GM04504 (cell line): Measurements from ENCODE around the gene ATAD3B.
A peak's percentile ranks its signal among the peaks of the same experiment; 100 is the strongest.
"Not testable (repeated sequence)": the region's sequence is repeated elsewhere in the genome, so short reads cannot be mapped to it uniquely, and the experiment has no call there.

Experiments
- DNase-seq: peaks from one replicate; pipeline ENCODE4 v3.0.0-alpha.2; 2012; ENCODE audit warnings: low read depth

Gene ATAD3B

DNA sequence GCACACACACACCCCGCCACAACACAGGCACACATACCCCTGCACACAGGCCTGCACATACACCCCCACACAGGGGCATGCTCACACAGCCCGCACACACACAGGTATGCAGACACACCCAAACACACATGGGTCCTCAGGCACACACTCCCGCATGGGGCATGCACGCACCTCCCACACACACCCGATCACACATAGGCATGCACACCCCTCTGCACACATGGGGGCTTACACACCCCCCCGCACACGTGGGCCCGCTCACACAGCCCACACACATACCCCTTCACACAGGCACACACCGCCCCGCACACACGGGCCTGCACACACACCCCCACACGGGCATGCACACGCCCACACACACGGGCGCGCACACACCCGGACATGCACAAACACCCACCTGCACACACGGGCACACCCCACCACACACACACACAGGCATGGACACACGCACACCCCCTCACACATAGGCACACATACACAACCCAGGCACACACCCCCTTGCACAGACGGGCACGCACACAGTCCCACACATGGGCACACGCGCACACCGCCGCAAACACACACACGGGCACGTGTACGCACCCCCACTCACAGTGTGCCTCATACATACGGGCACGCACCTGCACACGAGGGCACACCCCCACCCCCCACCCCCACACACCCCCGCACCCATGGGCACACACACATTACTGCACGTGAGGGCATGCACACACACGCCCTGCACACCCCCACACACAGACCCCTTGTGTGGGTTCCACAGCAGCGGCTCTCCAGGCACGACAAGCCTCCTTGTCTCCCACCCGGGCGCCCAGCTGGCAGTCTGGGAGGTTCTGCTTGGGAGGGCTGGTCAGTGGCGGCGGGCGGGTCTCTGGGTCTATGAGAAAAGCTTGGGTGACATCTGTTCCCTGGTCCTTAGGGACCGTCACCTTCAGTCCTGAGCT lies 8.3 kb downstream of the ATAD3B start:
- no peak for DNase-seq

DNA sequence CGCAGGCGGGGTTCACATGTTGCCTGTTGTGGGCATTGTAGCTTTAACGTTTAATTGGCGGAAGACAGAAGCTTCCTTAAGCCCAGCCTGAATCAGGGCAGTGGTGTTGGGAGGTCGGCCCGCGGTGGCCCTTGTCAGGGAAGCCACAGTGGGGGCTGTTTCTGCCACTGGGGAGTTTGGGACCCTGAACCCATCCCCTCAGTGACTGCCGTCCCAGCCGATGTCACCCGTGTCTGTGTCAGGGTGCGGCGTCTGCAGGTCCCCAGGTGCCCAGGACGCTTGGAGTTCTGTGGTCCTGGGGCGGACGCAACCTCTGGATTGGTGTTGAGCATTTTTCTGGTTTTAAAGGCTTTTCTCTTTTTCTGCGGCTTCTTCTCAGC lies 8.9 kb downstream of the ATAD3B start:
- DNase-seq, result not testable (repeated sequence)

DNA sequence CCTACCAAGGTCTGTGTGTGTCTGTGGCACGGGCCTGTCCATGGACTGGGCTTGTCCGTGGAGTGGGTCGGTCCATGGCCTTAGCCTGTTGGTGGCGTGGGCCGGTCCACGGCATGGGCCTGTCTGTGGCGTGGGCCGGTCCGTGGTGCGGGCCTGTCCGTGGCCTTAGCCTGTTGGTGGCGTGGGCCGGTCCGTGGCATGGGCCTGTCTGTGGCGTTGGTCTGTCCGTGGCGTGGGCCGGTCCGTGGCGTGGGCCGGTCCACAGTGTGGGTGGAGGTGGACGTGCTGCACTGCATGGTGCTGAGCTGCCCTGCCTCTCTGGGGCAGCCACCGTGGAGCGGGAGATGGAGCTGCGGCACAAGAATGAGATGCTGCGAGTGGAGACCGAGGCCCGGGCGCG lies 10.2 kb downstream of the ATAD3B start:
- not testable (repeated sequence) for DNase-seq

DNA sequence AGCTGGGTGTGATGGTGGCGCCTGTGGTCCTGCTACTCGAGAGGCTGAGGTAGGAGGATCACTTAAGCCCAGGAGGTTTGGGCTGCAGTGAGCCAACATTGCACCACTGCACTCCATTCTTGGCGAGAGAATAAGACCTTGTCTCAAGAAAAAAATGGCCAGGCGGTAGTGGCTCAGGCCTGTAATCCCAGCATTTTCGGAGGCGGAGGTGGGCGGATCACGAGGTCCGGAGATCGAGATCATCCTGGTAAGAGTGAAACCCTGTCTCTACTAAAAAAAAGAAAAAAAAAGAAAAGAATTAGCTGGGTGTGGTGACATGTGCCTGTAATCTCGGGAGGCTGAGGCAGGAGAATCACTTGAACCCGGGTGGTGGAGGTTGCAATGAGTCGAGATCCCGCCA lies 11.3 kb downstream of the ATAD3B start:
- no peak for DNase-seq

DNA sequence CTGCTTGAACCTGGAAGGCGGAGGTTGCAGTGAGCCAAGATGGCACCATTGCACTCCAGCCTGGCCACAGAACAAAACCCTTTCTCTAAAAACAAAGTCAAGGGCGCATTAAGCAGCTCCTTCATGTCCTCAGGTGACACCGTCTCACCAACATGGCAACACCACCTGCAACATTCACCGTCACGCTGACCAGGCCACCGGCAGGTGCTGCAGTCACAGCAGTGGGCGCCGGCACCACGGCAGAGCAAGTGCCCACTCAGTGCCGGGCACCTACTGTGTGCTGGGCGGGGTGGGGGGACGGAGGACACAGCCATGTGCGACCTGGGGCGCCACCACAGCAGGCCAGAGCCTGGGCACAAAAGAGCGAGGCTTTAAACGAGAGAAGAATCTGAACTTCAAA lies 12.1 kb downstream of the ATAD3B start:
- no peak for DNase-seq

DNA sequence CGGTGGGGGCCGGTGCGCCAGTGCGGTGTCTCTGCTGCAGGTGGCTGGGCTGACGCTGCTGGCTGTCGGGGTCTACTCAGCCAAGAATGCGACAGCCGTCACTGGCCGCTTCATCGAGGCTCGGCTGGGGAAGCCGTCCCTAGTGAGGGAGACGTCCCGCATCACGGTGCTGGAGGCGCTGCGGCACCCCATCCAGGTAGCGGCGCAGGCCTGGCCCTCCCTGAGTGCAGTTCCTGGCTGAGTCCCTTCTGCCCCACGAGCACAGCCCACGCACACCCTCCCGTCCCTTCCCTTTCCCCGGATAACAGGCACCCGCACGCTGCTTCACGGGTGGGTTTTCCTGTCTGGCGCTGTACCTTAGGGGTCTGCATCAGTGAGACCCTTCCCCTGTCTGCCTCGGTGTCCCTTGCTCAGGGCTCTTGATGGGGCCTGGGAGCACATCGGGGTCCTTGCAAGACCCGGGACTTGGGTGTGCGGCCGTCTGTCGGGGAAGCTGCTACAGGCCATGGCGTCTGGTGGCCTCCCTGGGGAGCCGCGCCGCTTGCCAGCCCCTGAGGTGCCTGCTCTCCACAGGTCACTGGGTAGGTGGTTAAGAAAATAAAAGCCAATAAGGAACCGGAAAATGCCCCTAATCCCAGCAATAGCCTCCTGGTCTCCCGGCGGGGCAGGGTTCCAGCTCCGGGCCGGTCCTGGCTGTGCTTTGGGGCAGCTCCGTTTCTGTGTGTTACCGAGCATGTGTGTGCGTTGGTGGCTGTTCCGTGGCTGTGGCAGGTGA lies 13.6 kb downstream of the ATAD3B start:
- not testable (repeated sequence) for DNase-seq

DNA sequence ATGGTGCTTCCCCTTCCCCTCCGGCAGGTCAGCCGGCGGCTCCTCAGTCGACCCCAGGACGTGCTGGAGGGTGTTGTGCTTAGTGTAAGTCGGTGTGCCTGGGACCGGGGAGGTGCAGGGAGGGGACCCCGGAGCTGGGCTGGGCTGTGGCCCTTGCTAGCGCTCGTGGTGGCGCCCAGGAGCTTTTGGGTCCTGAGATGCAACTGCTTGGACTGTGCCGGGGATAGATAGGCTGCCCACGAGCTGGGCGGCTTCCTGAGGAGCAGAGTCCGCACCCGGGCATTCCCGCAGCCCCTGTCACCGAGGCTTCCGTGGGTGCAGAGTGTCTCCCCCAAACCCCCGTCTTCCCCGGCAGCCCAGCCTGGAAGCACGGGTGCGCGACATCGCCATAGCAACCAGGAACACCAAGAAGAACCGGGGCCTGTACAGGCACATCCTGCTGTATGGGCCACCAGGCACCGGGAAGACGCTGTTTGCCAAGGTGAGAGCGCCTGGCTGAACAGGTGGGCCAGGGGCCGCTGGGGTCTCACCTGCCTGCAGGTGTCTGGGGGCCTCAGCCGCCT lies 14.3 kb downstream of the ATAD3B start:
- DNase-seq, result not testable (repeated sequence)

DNA sequence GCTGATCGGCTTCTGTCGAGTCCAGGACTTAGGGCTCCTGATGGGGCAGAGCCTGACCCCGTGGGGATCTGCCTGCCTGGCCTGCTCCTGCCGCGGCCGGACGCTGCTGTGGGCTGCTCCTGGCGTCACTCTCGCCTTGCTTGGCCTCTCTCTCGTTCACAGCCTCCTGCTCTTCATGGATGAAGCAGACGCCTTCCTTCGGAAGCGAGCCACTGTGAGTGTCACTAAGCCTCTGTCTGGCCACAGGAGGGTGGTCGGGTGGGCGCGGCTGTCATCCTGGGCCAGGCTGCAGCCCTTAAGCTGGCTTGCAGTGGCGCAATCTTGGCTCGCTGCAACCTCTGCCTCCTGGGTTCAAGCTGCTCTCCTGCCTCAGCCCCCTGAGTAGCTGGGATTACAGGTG lies 16.1 kb downstream of the ATAD3B start:
- no peak for DNase-seq

DNA sequence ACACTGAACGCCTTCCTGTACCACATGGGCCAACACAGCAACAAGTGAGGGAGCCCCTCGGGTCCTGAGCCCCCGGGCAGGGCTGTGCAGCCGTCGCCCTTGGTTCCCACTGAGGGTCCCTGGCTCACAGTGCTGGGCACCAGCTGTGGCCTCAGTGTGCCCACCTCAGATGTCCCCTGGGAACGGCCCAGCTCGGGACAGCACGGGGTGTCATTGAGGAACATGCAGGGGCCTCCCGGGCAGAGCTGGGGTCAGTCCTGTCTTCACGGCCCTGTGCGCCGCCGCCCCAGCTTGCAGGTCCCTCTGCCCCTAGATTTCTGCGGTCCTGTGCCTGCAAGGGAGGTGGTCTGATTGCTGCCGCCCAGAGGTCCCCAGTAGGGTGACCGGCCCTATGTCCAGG lies 17.7 kb downstream of the ATAD3B start:
- no peak for DNase-seq

DNA sequence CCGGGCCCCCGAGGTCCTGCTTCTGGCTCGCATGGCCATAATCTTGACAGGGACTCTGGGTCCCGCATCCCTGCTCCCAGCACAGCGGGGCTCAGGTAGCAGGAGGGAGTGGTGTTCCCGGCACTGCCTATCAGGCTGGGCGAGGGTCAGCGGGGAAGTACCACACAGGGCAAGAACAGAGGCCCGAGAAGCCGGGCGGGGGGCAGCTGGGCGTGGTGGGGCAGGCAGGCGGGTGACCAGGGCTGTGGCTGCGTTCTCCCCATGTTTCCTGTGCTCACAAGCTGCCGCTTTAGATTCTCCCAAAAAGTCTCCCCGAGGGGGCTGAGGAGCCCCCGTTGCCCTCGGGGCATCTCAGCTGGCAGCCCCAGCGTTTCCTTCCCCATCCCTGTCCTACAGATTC lies 18.3 kb downstream of the ATAD3B start:
- no peak for DNase-seq

DNA sequence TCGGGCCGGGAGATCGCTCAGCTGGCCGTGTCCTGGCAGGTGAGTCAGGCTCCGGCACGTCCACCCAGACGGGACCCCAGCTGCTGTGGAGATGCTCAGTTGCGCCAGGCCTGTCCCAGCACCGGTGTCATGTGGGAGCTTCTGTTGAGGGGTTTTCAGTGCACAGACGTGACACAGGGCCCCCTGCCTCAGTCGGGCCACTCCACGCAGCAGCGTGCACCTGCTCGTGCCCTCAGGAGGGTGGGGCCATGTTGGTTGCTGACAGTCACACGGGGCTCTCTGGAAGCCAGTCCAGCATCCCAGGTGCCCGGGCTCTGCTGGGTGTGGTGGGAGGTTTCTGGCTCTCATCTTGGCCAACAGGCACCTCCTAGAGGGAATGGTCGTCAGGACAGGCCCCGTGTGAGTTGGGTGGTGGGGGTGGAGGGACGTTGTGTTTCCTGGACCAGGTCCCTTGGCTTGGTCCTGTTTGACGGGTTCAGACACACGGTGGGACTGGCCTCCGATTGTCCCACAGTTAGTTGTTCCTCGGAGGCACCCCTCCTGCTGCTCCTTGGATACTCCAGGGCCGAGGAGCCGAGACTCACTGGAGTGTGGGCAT lies 19.2 kb downstream of the ATAD3B start:
- no peak for DNase-seq

DNA sequence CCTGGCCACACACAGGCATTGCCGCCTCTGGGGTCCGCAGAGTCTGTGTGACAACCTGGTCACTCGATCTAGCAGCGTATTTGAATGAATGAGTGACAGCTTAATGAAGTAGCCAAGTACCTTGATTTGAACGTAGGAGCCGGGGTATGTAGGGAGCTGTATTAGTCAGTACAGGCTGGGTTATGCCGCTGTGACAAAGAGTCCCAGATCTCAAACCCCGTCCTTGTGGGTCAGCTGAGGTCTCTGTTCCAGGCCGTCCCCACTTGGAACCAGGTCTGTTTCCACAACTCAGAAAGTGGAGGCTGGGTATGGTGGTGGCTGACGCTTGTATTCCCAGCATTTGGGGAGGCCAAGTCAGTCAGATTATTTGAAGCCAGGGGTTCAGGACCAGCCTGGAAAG lies 20.0 kb downstream of the ATAD3B start:
- no peak for DNase-seq

DNA sequence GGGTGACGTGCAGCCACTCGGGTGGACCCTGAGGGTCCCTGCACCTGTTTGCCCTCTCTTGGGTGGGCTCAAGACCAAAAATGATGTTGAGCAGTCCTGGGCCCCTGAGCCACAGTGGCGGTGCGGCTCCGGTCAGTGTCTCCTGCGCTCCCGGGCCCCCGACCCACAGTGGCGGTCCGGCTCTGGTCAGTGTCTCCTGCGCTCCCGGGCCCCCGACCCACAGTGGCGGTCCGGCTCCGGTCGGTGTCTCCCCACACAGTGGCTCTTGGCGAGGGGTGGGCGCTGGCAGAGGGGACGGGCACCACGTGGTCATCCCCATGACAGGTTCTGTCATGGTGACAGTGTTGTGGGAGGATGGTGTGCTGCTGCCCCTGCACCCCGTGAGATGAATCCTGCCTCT lies 22.7 kb downstream of the ATAD3B start:
- not testable (repeated sequence) for DNase-seq

DNA sequence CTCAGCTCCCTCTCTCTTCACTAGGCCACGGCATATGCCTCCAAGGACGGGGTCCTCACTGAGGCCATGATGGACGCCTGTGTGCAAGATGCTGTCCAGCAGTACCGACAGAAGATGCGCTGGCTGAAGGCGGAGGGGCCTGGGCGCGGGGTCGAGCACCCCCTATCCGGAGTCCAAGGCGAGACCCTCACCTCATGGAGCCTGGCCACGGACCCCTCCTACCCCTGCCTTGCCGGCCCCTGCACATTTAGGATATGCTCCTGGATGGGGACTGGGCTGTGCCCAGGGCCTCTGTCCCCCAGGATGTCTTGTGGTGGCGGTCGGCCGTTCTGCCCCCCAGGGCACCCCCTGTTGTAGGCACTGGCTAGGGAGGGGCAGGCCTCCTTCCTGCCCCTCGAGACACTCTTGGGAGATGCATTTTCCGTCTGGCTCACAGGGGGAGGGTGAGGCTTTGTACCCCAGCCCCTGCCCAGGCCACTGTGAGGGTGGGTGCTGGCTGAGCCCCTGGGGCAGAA lies 24.0 kb downstream of the ATAD3B start:
- not testable (repeated sequence) for DNase-seq

DNA sequence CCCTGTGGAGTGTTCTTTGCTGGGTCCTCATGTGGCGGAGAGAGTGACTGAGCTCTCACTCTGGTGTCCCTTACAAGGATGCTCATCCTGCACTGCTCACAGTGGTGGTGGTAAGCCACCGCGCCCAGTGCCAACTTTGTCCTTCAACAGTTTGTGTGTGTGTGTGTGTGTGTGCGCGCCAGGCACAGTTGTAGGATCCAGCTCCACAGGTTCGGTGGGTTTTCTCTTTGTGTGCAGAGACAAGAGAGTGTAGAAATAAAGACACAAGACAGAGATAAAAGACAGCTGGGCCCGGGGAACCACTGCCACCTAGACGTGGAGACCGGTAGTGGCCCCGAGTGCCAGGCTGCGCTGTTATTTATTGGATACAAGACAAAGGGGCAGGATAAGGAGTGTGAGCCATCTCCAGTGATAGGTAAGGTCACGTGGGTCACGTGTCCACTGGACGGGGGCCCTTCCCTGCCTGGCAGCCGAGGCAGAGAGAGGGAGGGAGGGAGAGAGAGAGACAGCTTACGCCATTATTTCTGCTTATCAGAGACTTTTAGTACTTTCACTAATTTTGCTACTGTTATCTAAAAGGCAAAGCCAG lies 33.3 kb downstream of the ATAD3B start:
- peak; percentile 15 for DNase-seq

DNA sequence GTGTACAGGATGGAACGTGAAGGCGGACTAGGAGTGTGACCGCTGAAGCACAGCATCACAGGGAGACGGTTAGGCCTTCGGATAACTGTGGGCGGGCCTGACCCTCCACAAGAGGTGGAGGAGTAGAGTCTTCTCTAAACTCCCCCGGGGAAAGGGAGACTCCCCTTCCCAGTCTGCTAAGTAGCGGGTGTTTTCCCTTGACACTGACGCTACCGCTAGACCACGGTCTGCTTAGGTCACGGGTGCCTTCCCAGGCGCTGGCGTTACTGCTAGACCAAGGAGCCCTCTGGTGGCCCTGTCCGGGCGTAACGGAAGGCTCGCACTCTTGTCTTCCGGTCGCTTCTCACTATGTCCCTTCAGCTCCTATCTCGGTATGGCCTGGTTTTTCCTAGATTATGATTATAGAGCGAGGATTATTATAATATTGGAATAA lies 33.8 kb downstream of the ATAD3B start:
- DNase-seq, result not testable (repeated sequence)

DNA sequence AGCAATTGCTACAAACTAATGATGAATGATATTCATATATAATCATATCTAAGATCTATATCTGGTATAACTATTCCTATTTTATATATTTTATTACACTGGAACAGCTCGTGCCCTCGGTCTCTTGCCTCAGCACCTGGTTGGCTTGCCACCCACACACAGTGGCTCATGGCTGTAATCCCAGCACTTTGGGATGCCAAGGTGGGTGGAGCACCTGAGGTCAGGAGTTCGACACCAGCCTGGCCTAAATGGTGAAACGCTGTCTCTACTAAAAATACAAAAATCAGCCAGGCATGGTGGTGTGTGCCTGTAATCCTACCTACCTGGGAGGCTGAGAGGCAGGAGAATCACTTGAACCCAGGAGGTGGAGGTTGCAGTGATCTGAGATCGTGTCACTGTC lies 34.2 kb downstream of the ATAD3B start:
- not testable (repeated sequence) for DNase-seq

DNA sequence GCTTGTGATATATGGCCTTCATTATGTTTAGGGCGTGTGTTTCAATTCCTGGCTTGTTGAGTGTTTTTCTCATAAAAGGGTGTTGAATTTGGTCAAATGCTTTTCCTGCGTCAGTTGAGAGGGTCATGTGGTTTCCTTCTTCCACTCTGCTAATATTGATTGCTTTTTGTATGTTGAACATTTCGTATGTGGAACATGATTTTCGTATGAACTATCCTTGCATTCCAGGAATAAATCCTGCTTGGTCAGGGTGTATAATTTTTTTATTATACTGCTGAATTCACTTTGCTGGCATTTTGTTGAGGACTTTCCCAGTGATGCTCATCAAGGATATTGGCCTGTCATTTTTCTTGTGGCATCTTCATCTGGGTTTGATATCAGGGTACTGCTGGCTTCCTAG lies 35.7 kb downstream of the ATAD3B start:
- no peak for DNase-seq

DNA sequence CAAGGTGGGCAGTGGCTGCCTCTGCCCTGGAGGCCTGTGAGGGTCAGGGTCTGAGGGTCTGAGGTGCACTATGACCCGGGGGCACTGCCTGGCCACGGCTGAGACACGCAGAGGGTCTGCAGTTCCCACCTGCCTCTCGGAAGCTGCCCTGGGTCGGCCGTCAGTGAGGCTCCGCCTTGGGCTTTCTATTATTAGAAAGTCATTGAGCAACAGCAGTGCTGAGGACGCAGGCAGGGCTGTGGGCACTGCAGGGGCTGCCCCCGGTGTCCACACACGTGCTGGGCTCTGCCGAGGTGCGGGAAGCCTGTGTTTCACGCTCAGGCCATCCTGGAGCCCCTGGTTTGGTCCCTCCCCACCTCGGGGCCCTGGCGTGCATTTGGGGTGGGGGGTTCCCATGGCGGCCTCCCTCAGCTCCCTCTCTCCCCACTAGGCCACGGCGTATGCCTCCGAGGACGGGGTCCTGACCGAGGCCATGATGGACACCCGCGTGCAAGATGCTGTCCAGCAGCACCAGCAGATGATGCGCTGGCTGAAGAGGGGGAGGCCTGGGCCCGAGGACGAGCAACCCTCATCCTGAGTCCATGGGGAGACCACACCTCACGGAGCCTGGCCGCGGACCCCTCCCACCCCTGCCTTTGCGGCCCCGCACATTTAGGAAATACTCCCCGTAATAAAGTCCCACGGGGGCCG lies 37.4 kb downstream of the ATAD3B start:
- DNase-seq, result not testable (repeated sequence)

DNA sequence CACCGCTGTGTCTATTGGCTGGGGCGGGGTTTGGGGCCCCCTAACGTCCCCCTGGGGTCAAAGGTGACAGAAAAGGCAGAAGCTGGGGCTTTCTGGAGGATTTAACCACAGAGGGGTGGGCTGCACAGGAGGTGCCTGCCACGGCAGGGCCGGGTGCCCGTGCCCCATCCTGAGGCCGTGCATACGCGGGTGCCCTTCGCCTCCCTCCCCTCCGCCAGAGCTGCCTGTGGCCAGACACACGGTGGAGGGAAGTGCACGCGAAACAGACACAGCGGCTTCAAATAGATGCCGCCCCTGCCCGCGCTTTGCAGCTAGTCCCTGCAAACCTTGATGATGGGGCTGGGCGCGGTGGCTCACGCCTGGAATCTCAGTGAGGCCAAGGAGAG lies 37.9 kb downstream of the ATAD3B start:
- DNase-seq, result not testable (repeated sequence)

DNA sequence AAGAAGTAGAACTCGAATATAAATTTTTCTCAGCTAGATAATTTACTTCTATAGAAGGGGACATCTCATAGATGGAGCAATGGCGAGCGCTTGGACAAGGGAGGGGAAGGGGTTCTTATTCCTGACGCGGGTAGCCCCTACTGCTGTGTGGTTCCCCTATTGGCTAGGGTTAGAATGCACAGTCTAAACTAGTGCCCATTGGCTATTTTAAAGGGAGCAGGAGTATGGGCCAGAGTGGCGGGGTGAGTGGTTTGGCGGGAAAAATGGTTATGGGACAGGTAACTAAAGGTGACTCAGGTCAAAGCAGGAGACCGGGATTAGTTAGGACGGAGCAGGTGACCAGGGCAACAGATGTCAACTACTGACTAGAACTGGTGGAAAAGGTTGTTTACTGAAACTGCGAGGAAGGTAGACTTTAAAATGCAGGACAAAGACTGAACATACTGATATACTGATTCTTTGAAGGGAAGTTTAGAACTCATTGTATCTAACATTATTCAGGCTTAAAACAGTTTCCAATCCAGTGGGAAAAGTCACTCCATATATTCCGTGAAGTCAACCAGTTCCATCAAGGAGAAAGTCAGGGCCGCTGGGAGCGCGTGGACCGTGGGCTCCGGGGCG lies 39.5 kb downstream of the ATAD3B start:
- DNase-seq, result no peak
